ENCODE data around the gene STARD9. TPM values are rescaled to one million over a fixed set of nuclear protein-coding genes. Genes with fewer than 3 reads are reported as not detected.
"Not testable (repeated sequence)": the region's sequence is repeated elsewhere in the genome, so short reads cannot be mapped to it uniquely, and the experiment has no call there.

Gene STARD9
- total and polyA plus RNA-seq, 7 experiments from 2014 or later: 0.13 to 10.5 (median 4.0) TPM

DNA sequence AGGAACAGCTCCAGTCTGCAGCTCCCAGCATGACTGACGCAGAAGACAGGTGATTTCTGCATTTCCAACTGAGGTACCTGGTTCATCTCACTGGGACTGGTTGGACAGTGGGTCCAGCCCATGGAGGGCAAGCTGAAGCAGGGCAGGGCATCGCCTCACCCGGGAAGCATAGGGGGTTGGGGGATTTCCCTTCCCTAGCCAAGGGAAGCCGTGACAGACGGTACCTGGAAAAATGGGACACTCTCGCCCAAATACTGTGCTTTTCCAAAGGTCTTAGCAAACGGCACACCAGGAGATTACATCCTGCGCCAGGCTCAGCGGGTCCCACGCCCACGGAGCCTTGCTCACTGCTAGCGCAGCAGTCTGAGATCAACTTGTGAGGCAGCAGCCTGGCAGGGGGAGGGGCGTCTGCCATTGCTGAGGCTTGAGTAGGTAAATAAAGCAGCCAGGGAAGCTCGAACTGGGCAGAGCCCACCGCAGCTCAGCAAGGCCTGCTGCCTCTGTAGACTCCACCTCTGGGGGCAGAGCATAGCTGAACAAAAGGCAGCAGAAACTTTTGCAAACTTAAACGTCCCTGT, 188.8 kb downstream of the STARD9 start:
- intact Hi-C loops (cut with micrococcal nuclease): not testable (repeated sequence)

DNA sequence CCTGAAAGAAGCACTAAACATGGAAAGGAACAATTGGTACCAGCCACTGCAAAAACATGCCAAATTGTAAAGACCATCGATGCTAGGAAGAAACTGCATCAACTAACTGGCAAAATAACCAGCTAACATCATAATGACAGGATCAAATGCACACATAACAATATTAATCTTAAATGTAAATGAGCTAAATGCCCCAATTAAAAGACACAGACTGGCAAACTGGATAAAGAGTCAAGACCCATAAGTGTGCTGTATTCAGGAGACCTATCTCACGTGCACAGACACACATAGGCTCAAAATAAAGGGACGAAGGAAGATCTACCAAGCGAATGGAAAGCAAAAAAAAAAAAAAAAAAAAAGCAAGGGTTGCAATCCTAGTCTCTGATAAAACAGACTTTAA, 190.7 kb downstream of the STARD9 start:
- H3K4me3 Mint-ChIP-seq; ATAC-seq; H3K4me3 ChIP-seq (ENCODE audit: low read length); POLR2A ChIA-PET; intact Hi-C loops (cut with micrococcal nuclease); H3K27me3 ChIP-seq (ENCODE audit: control insufficient read depth in 2 of 2, insufficient read depth in 2 of 2, low read length in 2 of 2); H3K27ac Mint-ChIP-seq; H3K4me1 ChIP-seq (ENCODE audit: control insufficient read depth in 2 of 2, insufficient read depth in 2 of 2, low read length in 2 of 2); H3K27ac ChIP-seq (ENCODE audit: low read depth, low read length); CTCF ChIA-PET; H3K36me3 ChIP-seq (ENCODE audit: control insufficient read depth in 2 of 3, insufficient read depth in 3 of 3, low read length in 3 of 3); H3K4me1 Mint-ChIP-seq; H3K9me3 ChIP-seq (ENCODE audit: control insufficient read depth in 2 of 3, low read length in 3 of 3); H3K27me3 Mint-ChIP-seq; DNase-seq: not testable (repeated sequence)
- Mint-ChIP-seq H3K9me3 (peaks cover 15 to 54% (median 35%) of the 10 kb centered on the region in 11 donors), H3K36me3 (peaks cover 38 to 92% (median 77%) of the 10 kb centered on the region in 5 donors)

More for the DNA sequence above, 188.8 kb downstream of the STARD9 start:
- H3K27ac ChIP-seq (ENCODE audit: low read depth, low read length); H3K4me3 ChIP-seq (ENCODE audit: low read length); H3K4me3 Mint-ChIP-seq; CTCF ChIA-PET; H3K27me3 ChIP-seq (ENCODE audit: control insufficient read depth in 2 of 2, insufficient read depth in 2 of 2, low read length in 2 of 2); H3K4me1 ChIP-seq (ENCODE audit: control insufficient read depth in 2 of 2, insufficient read depth in 2 of 2, low read length in 2 of 2); H3K36me3 ChIP-seq (ENCODE audit: control insufficient read depth in 2 of 3, insufficient read depth in 3 of 3, low read length in 3 of 3); H3K27ac Mint-ChIP-seq; H3K27me3 Mint-ChIP-seq; ATAC-seq; H3K9me3 ChIP-seq (ENCODE audit: control insufficient read depth in 2 of 3, low read length in 3 of 3); DNase-seq: not testable (repeated sequence)
- POLR2A ChIA-PET: interaction anchor here (0.6 kb wide), 1 partner anchor 273 kb away, joined by 3 read pairs; the partner anchor contains the start of gene ZNF106
- peaks cover 0 to 11% (median 7%) of the 10 kb centered on the region in 7 donors for H3K4me1 Mint-ChIP-seq
- peaks cover 15 to 66% (median 43%) of the 10 kb centered on the region in 11 donors for H3K9me3 Mint-ChIP-seq
- peaks cover 32 to 90% (median 76%) of the 10 kb centered on the region in 5 donors for H3K36me3 Mint-ChIP-seq

Other genes with a start within 250 kb of the STARD9 start
- 10 to 100 TPM in 4 of 5 experiments, 1 to 10 TPM in 1; 6.5 to 26.1 (median 16.4) TPM for gene CAPN3, start 216.1 kb upstream of the STARD9 start, total RNA-seq
- under 1 TPM in 1 of 2 donors, not detected in 1; 0.48 TPM for gene CAPN3, start 216.1 kb upstream of the STARD9 start, polyA plus RNA-seq
- 10 to 100 TPM; 32.4 to 54.3 (median 44.7) TPM for gene ZNF106, start 84.5 kb upstream of the STARD9 start, total RNA-seq
- 10 to 100 TPM; 43.1 to 43.2 TPM for gene ZNF106, start 84.5 kb upstream of the STARD9 start, polyA plus RNA-seq
- gene SNAP23, start 80.0 kb upstream of the STARD9 start, total RNA-seq: 10 to 100 TPM; 60.0 to 80.0 (median 70.6) TPM
- 10 to 100 TPM; 66.4 to 74.2 TPM for gene SNAP23, start 80.0 kb upstream of the STARD9 start, polyA plus RNA-seq
- 10 to 100 TPM; 15.4 to 37.1 (median 18.0) TPM for gene LRRC57, start 26.8 kb upstream of the STARD9 start, total RNA-seq
- gene LRRC57, start 26.8 kb upstream of the STARD9 start, polyA plus RNA-seq: 1 to 10 TPM; 4.5 to 4.8 TPM
- 10 to 100 TPM; 12.0 to 35.4 (median 16.8) TPM for gene HAUS2, start 26.8 kb upstream of the STARD9 start, total RNA-seq
- gene HAUS2, start 26.8 kb upstream of the STARD9 start, polyA plus RNA-seq: 10 to 100 TPM; 30.9 to 31.9 TPM
- 10 to 100 TPM; 25.8 to 38.0 (median 28.3) TPM for gene CDAN1, start 161.5 kb downstream of the STARD9 start, total RNA-seq
- gene CDAN1, start 161.5 kb downstream of the STARD9 start, polyA plus RNA-seq: 10 to 100 TPM in 1 of 2 donors, 1 to 10 TPM in 1; 4.1 to 10.8 TPM

Data from naive thymus-derived CD4-positive, alpha-beta T cell (primary cell).